GM12872 (cell line): ENCODE measurements around the gene RPUSD4.

ENCODE experiments used
- CTCF ChIP-seq: IDR thresholded peaks from 3 replicates; pipeline ENCODE4 v1.5.1; 2011; ENCODE audit warnings: low read depth, mild to moderate bottlenecking, low read length, moderate library complexity; ENCODE audit not compliant: insufficient read depth

Gene RPUSD4

GRCh38 chr11:126193038-126193478, 18.4 kb downstream of the RPUSD4 start:
- TF ChIP-seq CTCF = no peak

- no peak for TF ChIP-seq CTCF
These were observed 19.1 kb downstream of the RPUSD4 start for GRCh38 chr11:126192361-126192760.

GRCh38 chr11:126191379-126192073, 19.9 kb downstream of the RPUSD4 start:
- TF ChIP-seq CTCF = no peak

- no peak for TF ChIP-seq CTCF
These were observed 20.7 kb downstream of the RPUSD4 start for GRCh38 chr11:126190792-126191191.

- TF ChIP-seq CTCF = no peak
These were observed 22.1 kb downstream of the RPUSD4 start for GRCh38 chr11:126189109-126189929.

- TF ChIP-seq CTCF = no peak
These were observed 22.9 kb downstream of the RPUSD4 start for GRCh38 chr11:126188332-126189108.
